GM12878 (cell line): Measurements from ENCODE around the gene ZBTB38. TPM values are rescaled to one million over a fixed set of nuclear protein-coding genes. Genes with fewer than 3 reads are reported as not detected.
A peak's percentile ranks its signal among the peaks of the same experiment; 100 is the strongest.

Source experiments
- ATAC-seq: fragments of 200-7000 bp; cut with Tn5 transposase; 3 replicates; pipeline ENCODE4 v1.9.1; 2020; ENCODE audit warnings: mild to moderate bottlenecking, moderate library complexity
- BruUV-seq: library from RNA; stranded (reverse); fragments of 400-500 nt; replicated peaks from 2 replicates; lab custom pipeline; 2021; lab: Mats Ljungman, UMichigan
- CTCF ChIA-PET: fragments of 300-600 bp; sonication (Branson Sonifier 250); formaldehyde crosslinking; extraction: SDS; loops from one replicate; lab custom pipeline; 2021; ENCODE audit warnings: inconsistent platforms; lab: Yijun Ruan, JAX
- POLR2A ChIA-PET: fragments of 350-600 bp; formaldehyde crosslinking; extraction: SDS; loops from one replicate; lab custom pipeline; 2021; ENCODE audit warnings: inconsistent platforms; lab: Charles Lee
- RAD21 ChIA-PET: fragments of 300-600 bp; sonication (Branson Sonifier 250); formaldehyde crosslinking; loops from one replicate; lab custom pipeline; 2023; ENCODE audit warnings: antibody characterized with exemption; ENCODE audit not compliant: unreplicated experiment; lab: Charles Lee
- SMC1A ChIA-PET: fragments of 300-600 bp; sonication (Branson Sonifier 250); formaldehyde crosslinking; loops from one replicate; lab custom pipeline; 2023; ENCODE audit not compliant: unreplicated experiment, uncharacterized antibody; lab: Charles Lee
- DNase-seq: peaks from one replicate; pipeline ENCODE4 v3.0.0-alpha.2; 2011; ENCODE audit warnings: low read depth, low spot score
- FAIRE-seq: peaks from 3 replicates; lab custom pipeline; 2011; peaks lifted over from hg19 to GRCh38; lab: Jason Lieb, UNC
- H2AFZ ChIP-seq: 2 replicates; pipeline ENCODE4 v1.6.0; 2011; ENCODE audit warnings: low read depth, low read length, control low read depth; ENCODE audit not compliant: control insufficient read depth
- H3K27ac ChIP-seq: 2 replicates; pipeline ENCODE4 v1.5.1; 2011; ENCODE audit warnings: control low read depth; ENCODE audit not compliant: control insufficient read depth, insufficient read depth
- H3K27me3 ChIP-seq, 2 experiments: replicated peaks in 1 of 2; 2 replicates each; pipeline versions ENCODE4 v1.6.0 to v1.6.1; 2011; ENCODE audit warnings: low read length in 1 of 2; ENCODE audit not compliant: control insufficient read depth in 2 of 2, insufficient read depth in 2 of 2
- H3K36me3 ChIP-seq, 2 experiments: 2 replicates each; pipeline ENCODE4 v1.5.1; 2011; ENCODE audit warnings: low read length in 1 of 2; ENCODE audit not compliant: control insufficient read depth in 2 of 2, insufficient read depth in 2 of 2
- H3K4me1 ChIP-seq: 2 replicates; pipeline ENCODE4 v1.6.1; 2011; ENCODE audit warnings: mild to moderate bottlenecking, low read length, moderate library complexity, mixed read lengths; ENCODE audit not compliant: control insufficient read depth, insufficient read depth
- H3K4me2 ChIP-seq: 2 replicates; pipeline ENCODE4 v1.6.0; 2011; ENCODE audit warnings: control low read depth; ENCODE audit not compliant: control insufficient read depth, insufficient read depth
- H3K4me3 ChIP-seq: fragments of 200-600 bp; sonication (generic); 2 replicates; pipeline ENCODE4 v1.5.1; 2016
- H3K79me2 ChIP-seq: 2 replicates; pipeline ENCODE4 v1.6.0; 2011; ENCODE audit warnings: low read length; ENCODE audit not compliant: control insufficient read depth, insufficient read depth
- H3K9ac ChIP-seq: 2 replicates; pipeline ENCODE4 v1.8.0; 2011; ENCODE audit warnings: low read length, control low read depth, mixed read lengths; ENCODE audit not compliant: control insufficient read depth, insufficient read depth
- H3K9me3 ChIP-seq: replicated peaks from 3 replicates; pipeline ENCODE4 v1.5.1; 2011; ENCODE audit warnings: mild to moderate bottlenecking, low read length; ENCODE audit not compliant: control insufficient read depth, insufficient read depth
- H4K20me1 ChIP-seq: 2 replicates; pipeline ENCODE4 v1.6.0; 2011; ENCODE audit not compliant: control insufficient read depth, insufficient read depth
- HDGF ChIP-seq: fragments of 450-650 bp; IDR thresholded peaks from 2 replicates; pipeline ENCODE4 v1.6.1; 2016; ENCODE audit warnings: antibody characterized with exemption
- KDM1A ChIP-seq: fragments of 200-600 bp; sonication (generic); IDR thresholded peaks from 2 replicates; pipeline ENCODE4 v1.6.1; 2016; ENCODE audit warnings: borderline replicate concordance
- NBN ChIP-seq: fragments of 450-650 bp; IDR thresholded peaks from 2 replicates; pipeline ENCODE4 v1.6.1; 2016
- NR2C2 ChIP-seq: IDR thresholded peaks from 2 replicates; pipeline ENCODE4 v1.6.1; 2011; ENCODE audit warnings: borderline replicate concordance, low read depth; ENCODE audit not compliant: control insufficient read depth, insufficient read length
- SIX5 ChIP-seq: IDR thresholded peaks from 2 replicates; pipeline ENCODE4 v1.6.1; 2011; ENCODE audit warnings: mild to moderate bottlenecking, low read depth, low read length, moderate library complexity; ENCODE audit not compliant: severe bottlenecking
- YBX1 ChIP-seq: fragments of 450-650 bp; IDR thresholded peaks from 2 replicates; pipeline ENCODE4 v1.6.1; 2016; ENCODE audit warnings: antibody characterized with exemption
- ZNF217 ChIP-seq: fragments of 450-650 bp; IDR thresholded peaks from 2 replicates; pipeline ENCODE4 v1.6.1; 2017; ENCODE audit warnings: antibody characterized with exemption, mild to moderate bottlenecking
- WGBS: methylation state at CpG from one replicate; pipeline ENCODE4 v1.1.6; 2016; ENCODE audit warnings: low lambda C conversion rate; ENCODE audit not compliant: insufficient replicate concordance, insufficient coverage; ENCODE audit errors: missing lambda C conversion rate; 5-methylcytosine and 5-hydroxymethylcytosine counted together
- in situ Hi-C: fragments of 300-500 bp; cut with MboI; formaldehyde crosslinking; loops from 9 replicates; pipeline ENCODE4 v1.14.3; 2018; ENCODE audit warnings: mixed read lengths
- intact Hi-C: fragments of 100-400 bp; cut with micrococcal nuclease; formaldehyde crosslinking; loops from one replicate; pipeline ENCODE4 v1.14.2; 2022; ENCODE audit not compliant: unreplicated experiment
- polyA plus RNA-seq, 11 experiments: library from polyadenylated mRNA; depleted of rRNA in 4 of 11; unstranded in 6 of 11; stranded (reverse) in 5 of 11; fragments of >200 nt; fragmentation: Nextera tagmentation in 4 of 11; fragmentation: Illumina TruSeq in 1 of 11; extraction: Ambion mirVana in 4 of 11; extraction: Trizol in 1 of 11; gene quantifications; 1 replicate in 1 of 11; 2 replicates in 10 of 11; pipeline versions ENCODE4 v1.2.1 to v1.2.3, GENCODE V29; 2011 to 2016; ENCODE audit warnings: inconsistent platforms in 2 of 11, missing spikeins in 2 of 11, low read depth in 1 of 11
- total RNA-seq, 4 experiments: library from RNA; depleted of rRNA in 3 of 4; stranded (reverse); fragments of >200 nt in 3 of 4; fragmentation: Illumina TruSeq in 1 of 4; extraction: Trizol in 1 of 4; gene quantifications; 2 replicates each; pipeline versions ENCODE4 v1.2.1 to v1.2.3, GENCODE V29; 2013 to 2021

ZBTB38 gene
- total and polyA plus RNA-seq, 10 of the 15 experiments (the other 5 are each of a cell fraction or from before 2014, with no cell fraction given): 34.2 to 115 (median 88.6) TPM

- intact Hi-C loops (no loop called here), in situ Hi-C loops (no loop called here)
- FAIRE-seq (no peak), DNase-seq (no peak), ATAC-seq (no peak)
- Histone ChIP-seq H3K79me2 (peaks cover 77% of the 10 kb centered on the region), H3K4me1 (peaks cover 12% of the 10 kb centered on the region), H3K27ac (no peak overlapping the region), H3K36me3 (peaks cover 0 to 15% of the 10 kb centered on the region in 2 experiments; a peak in 2 of 4 replicates), H3K4me3 (0 out of 2 replicates have a peak overlapping the region, but pooled peaks have one; percentile 0), H3K9me3 (peaks cover 16% of the 10 kb centered on the region), H3K27me3 (no peaks in the 10 kb centered on the region), H2AFZ (no peak overlapping the region), H3K4me2 (peak overlapping the region; percentile 56; the same call in 1 of the 2 replicates), H4K20me1 (no peaks in the 10 kb centered on the region), H3K9ac (no peak overlapping the region)
- ChIA-PET POLR2A (interaction anchor here (3.6 to 18.5 kb wide), 2 partner anchors 12 to 14 kb away, joined by 30 to 453 read pairs; no protein-coding TSS in a partner anchor), SMC1A (interaction anchor here (0.5 to 19.8 kb wide), 6 partner anchors 9 to 882 kb away, joined by 3 to 573 read pairs (median 6); no protein-coding TSS in a partner anchor), CTCF (interaction anchor here (1.1 kb wide), 1 partner anchor 18 kb away, joined by 3 read pairs; no protein-coding TSS in a partner anchor), RAD21 (interaction anchor here (1.0 to 14.4 kb wide), 4 partner anchors 14 to 31 kb away, joined by 3 to 387 read pairs (median 9); no protein-coding TSS in a partner anchor)
- 78% methylated on average over 5 of the region's 5 CpGs for WGBS
- BruUV-seq: no TSS peak
- TF ChIP-seq NBN (no peak), NR2C2 (no peak), SIX5 (no peak), YBX1 (no peak), KDM1A (no peak), ZNF217 (no peak), HDGF (no peak)
Measured at GRCh38 chr3:141392416-141392815, 24.1 kb downstream of the ZBTB38 start.
